Activated CD8-positive, alpha-beta T cell treated with anti-CD3 and anti-CD28 coated beads, Interleukin-2, amount 10 ng/mL, durations not matched to agents 7 days and 5 days (primary cell): ENCODE data around the gene BRI3BP. TPM values are rescaled to one million over a fixed set of nuclear protein-coding genes. Genes with fewer than 3 reads are reported as not detected.

Experiments
- ATAC-seq: fragments of 150-1000 bp; cut with Tn5 transposase; one replicate; pipeline ENCODE4 v1.10.0; 2021; ENCODE audit warnings: moderate library complexity
- CTCF ChIA-PET: fragments of 350-600 bp; sonication (Branson Sonifier 250); formaldehyde crosslinking; loops from one replicate; lab custom pipeline; 2021; ENCODE audit warnings: antibody characterized with exemption; lab: Charles Lee
- POLR2A ChIA-PET: fragments of 350-600 bp; sonication (Branson Sonifier 250); formaldehyde crosslinking; loops from one replicate; lab custom pipeline; 2021; ENCODE audit warnings: antibody characterized with exemption; lab: Charles Lee
- DNase-seq: peaks from one replicate; pipeline ENCODE4 v3.0.0-alpha.2; 2020
- H3K27ac Mint-ChIP-seq: one replicate; pipeline ENCODE4 v1.8.0; 2021; ENCODE audit warnings: mild to moderate bottlenecking, mixed read lengths
- H3K27me3 Mint-ChIP-seq: one replicate; pipeline ENCODE4 v1.8.0; 2021; ENCODE audit warnings: low read depth, mixed read lengths
- H3K36me3 Mint-ChIP-seq: one replicate; pipeline ENCODE4 v1.8.0; 2021; ENCODE audit warnings: low read depth, mixed read lengths
- H3K4me1 Mint-ChIP-seq: one replicate; pipeline ENCODE4 v1.8.0; 2021; ENCODE audit warnings: low read depth, mixed read lengths
- H3K4me3 Mint-ChIP-seq: one replicate; pipeline ENCODE4 v1.8.0; 2021; ENCODE audit warnings: mild to moderate bottlenecking, mixed read lengths
- H3K9me3 Mint-ChIP-seq: one replicate; pipeline ENCODE4 v1.8.0; 2022; ENCODE audit warnings: mixed read lengths; ENCODE audit not compliant: insufficient read depth
- total RNA-seq, 2 experiments: library from RNA; stranded (reverse); gene quantifications; one replicate each; pipeline ENCODE4 v1.2.3, GENCODE V29; 2021

The BRI3BP gene
- total RNA-seq, 2 experiments from 2014 or later: 26.5 to 27.0 TPM

- ChIA-PET POLR2A (interaction anchor here (0.6 kb wide), 1 partner anchor 592 kb away, joined by 3 read pairs; no protein-coding TSS in a partner anchor), CTCF (no interaction called here)
- Mint-ChIP-seq H3K9me3 (no peaks in the 10 kb centered on the region), H3K27me3 (no peaks in the 10 kb centered on the region), H3K4me3 (no peak overlapping the region), H3K36me3 (peaks cover 12% of the 10 kb centered on the region), H3K4me1 (peaks cover 8% of the 10 kb centered on the region), H3K27ac (no peak overlapping the region)
- DNase-seq: no peak
- ATAC-seq: no peak
Measured at GRCh38 chr12:125005652-125006051, 12.2 kb downstream of the BRI3BP start.

GRCh38 chr12:125006365-125006764 is 12.9 kb downstream of the BRI3BP start:
- DNase-seq: no peak
- H3K4me1 Mint-ChIP-seq: peaks cover 8% of the 10 kb centered on the region
- ChIA-PET POLR2A (no interaction called here), CTCF (no interaction called here)
- H3K36me3 Mint-ChIP-seq: peaks cover 11% of the 10 kb centered on the region
- no peak overlapping the region for H3K27ac Mint-ChIP-seq
- H3K4me3 Mint-ChIP-seq: no peak overlapping the region
- ATAC-seq: no peak
- H3K27me3 Mint-ChIP-seq: no peaks in the 10 kb centered on the region
- H3K9me3 Mint-ChIP-seq: no peaks in the 10 kb centered on the region

GRCh38 chr12:125013816-125014442 is 20.5 kb downstream of the BRI3BP start:
- Mint-ChIP-seq H3K27me3 (no peaks in the 10 kb centered on the region), H3K27ac (no peak overlapping the region), H3K4me1 (no peaks in the 10 kb centered on the region), H3K36me3 (peaks cover 30% of the 10 kb centered on the region), H3K4me3 (no peak overlapping the region), H3K9me3 (no peaks in the 10 kb centered on the region)
- no peak for DNase-seq
- ChIA-PET POLR2A (interaction anchor here (0.7 kb wide), 1 partner anchor 111 kb away, joined by 3 read pairs; no protein-coding TSS in a partner anchor), CTCF (interaction anchor here (0.7 kb wide), 1 partner anchor 19 kb away, joined by 3 read pairs; no protein-coding TSS in a partner anchor)
- ATAC-seq: no peak

- ATAC-seq: no peak
- CTCF ChIA-PET: interaction anchor here (0.7 kb wide), 1 partner anchor 19 kb away, joined by 3 read pairs; no protein-coding TSS in a partner anchor
- Mint-ChIP-seq H3K27ac (no peak overlapping the region), H3K4me1 (no peaks in the 10 kb centered on the region), H3K36me3 (peaks cover 35% of the 10 kb centered on the region), H3K27me3 (no peaks in the 10 kb centered on the region), H3K4me3 (no peak overlapping the region), H3K9me3 (no peaks in the 10 kb centered on the region)
- no peak for DNase-seq
- POLR2A ChIA-PET: interaction anchor here (0.7 kb wide), 1 partner anchor 112 kb away, joined by 3 read pairs; no protein-coding TSS in a partner anchor
Measured at GRCh38 chr12:125014526-125014925, 21.1 kb downstream of the BRI3BP start.

- Mint-ChIP-seq H3K4me1 (no peaks in the 10 kb centered on the region), H3K27me3 (no peaks in the 10 kb centered on the region), H3K27ac (no peak overlapping the region), H3K4me3 (no peak overlapping the region), H3K9me3 (no peaks in the 10 kb centered on the region), H3K36me3 (peaks cover 39% of the 10 kb centered on the region)
- ATAC-seq (no peak), DNase-seq (no peak)
- ChIA-PET POLR2A (no interaction called here), CTCF (no interaction called here)
Measured at GRCh38 chr12:125015680-125016310, 22.4 kb downstream of the BRI3BP start.

- ChIA-PET CTCF (no interaction called here), POLR2A (no interaction called here)
- no peaks in the 10 kb centered on the region for H3K27me3 Mint-ChIP-seq
- H3K4me3 Mint-ChIP-seq: no peak overlapping the region
- no peaks in the 10 kb centered on the region for H3K4me1 Mint-ChIP-seq
- H3K27ac Mint-ChIP-seq: no peak overlapping the region
- no peaks in the 10 kb centered on the region for H3K9me3 Mint-ChIP-seq
- ATAC-seq (no peak), DNase-seq (no peak)
- H3K36me3 Mint-ChIP-seq: peaks cover 50% of the 10 kb centered on the region
Measured at GRCh38 chr12:125017801-125018200, 24.4 kb downstream of the BRI3BP start.

- no peak for DNase-seq
- H3K27ac Mint-ChIP-seq: no peak overlapping the region
- no peaks in the 10 kb centered on the region for H3K9me3 Mint-ChIP-seq
- H3K27me3 Mint-ChIP-seq: no peaks in the 10 kb centered on the region
- ATAC-seq: no peak
- peaks cover 50% of the 10 kb centered on the region for H3K36me3 Mint-ChIP-seq
- no peaks in the 10 kb centered on the region for H3K4me1 Mint-ChIP-seq
- H3K4me3 Mint-ChIP-seq: no peak overlapping the region
- ChIA-PET CTCF (no interaction called here), POLR2A (no interaction called here)
Measured at GRCh38 chr12:125018356-125018755, 24.9 kb downstream of the BRI3BP start.

- ChIA-PET CTCF (no interaction called here), POLR2A (no interaction called here)
- Mint-ChIP-seq H3K4me1 (no peaks in the 10 kb centered on the region), H3K4me3 (no peak overlapping the region), H3K27me3 (no peaks in the 10 kb centered on the region), H3K9me3 (no peaks in the 10 kb centered on the region), H3K36me3 (peaks cover 50% of the 10 kb centered on the region), H3K27ac (no peak overlapping the region)
- no peak for ATAC-seq
- no peak for DNase-seq
Measured at GRCh38 chr12:125021096-125021495, 27.7 kb downstream of the BRI3BP start.

GRCh38 chr12:125021771-125022170 is 28.3 kb downstream of the BRI3BP start:
- ChIA-PET POLR2A (no interaction called here), CTCF (no interaction called here)
- no peaks in the 10 kb centered on the region for H3K27me3 Mint-ChIP-seq
- ATAC-seq: no peak
- no peak for DNase-seq
- no peak overlapping the region for H3K27ac Mint-ChIP-seq
- H3K4me1 Mint-ChIP-seq: no peaks in the 10 kb centered on the region
- H3K9me3 Mint-ChIP-seq: no peaks in the 10 kb centered on the region
- H3K4me3 Mint-ChIP-seq: no peak overlapping the region
- H3K36me3 Mint-ChIP-seq: peaks cover 51% of the 10 kb centered on the region

GRCh38 chr12:125023065-125023464 is 29.6 kb downstream of the BRI3BP start:
- Mint-ChIP-seq H3K27me3 (no peaks in the 10 kb centered on the region), H3K4me1 (no peaks in the 10 kb centered on the region), H3K9me3 (no peaks in the 10 kb centered on the region), H3K4me3 (no peak overlapping the region), H3K27ac (no peak overlapping the region), H3K36me3 (peaks cover 50% of the 10 kb centered on the region)
- ChIA-PET POLR2A (no interaction called here), CTCF (no interaction called here)
- ATAC-seq (no peak), DNase-seq (no peak)

GRCh38 chr12:125024949-125025563 is 31.6 kb downstream of the BRI3BP start:
- H3K4me3 Mint-ChIP-seq: no peak overlapping the region
- peaks cover 49% of the 10 kb centered on the region for H3K36me3 Mint-ChIP-seq
- no peaks in the 10 kb centered on the region for H3K9me3 Mint-ChIP-seq
- no peaks in the 10 kb centered on the region for H3K4me1 Mint-ChIP-seq
- POLR2A ChIA-PET: no interaction called here
- no peak overlapping the region for H3K27ac Mint-ChIP-seq
- CTCF ChIA-PET: no interaction called here
- H3K27me3 Mint-ChIP-seq: no peaks in the 10 kb centered on the region
- DNase-seq: no peak
- ATAC-seq: no peak

- Mint-ChIP-seq H3K9me3 (no peaks in the 10 kb centered on the region), H3K27me3 (no peaks in the 10 kb centered on the region), H3K4me1 (no peaks in the 10 kb centered on the region), H3K27ac (no peak overlapping the region), H3K36me3 (peaks cover 45% of the 10 kb centered on the region), H3K4me3 (no peak overlapping the region)
- ChIA-PET POLR2A (no interaction called here), CTCF (no interaction called here)
- ATAC-seq (no peak), DNase-seq (no peak)
Measured at GRCh38 chr12:125025606-125026235, 32.3 kb downstream of the BRI3BP start.
